HepG2 (cell line): Measurements from ENCODE around the gene TEAD1. TPM values are rescaled to one million over a fixed set of nuclear protein-coding genes. Genes with fewer than 3 reads are reported as not detected.

ENCODE experiments used
- ARID5B ChIP-seq: IDR thresholded peaks from 2 replicates; pipeline ENCODE4 v1.4.0; 2020; ENCODE audit warnings: mild to moderate bottlenecking, missing genetic modification reagents
- GABPA ChIP-seq, 2 experiments: IDR thresholded peaks; 2 replicates each; pipeline ENCODE4 v1.6.1; 2011 to 2016; ENCODE audit warnings: low read depth in 2 of 2, low read length in 1 of 2, missing biosample characterization in 1 of 2, missing genetic modification characterization in 1 of 2
- MTERF4 ChIP-seq: sonication (generic); formaldehyde crosslinking; IDR thresholded peaks from 2 replicates; pipeline ENCODE4 v1.8.0; 2023; ENCODE audit warnings: mild to moderate bottlenecking, missing genetic modification reagents
- PRDM4 ChIP-seq: sonication (generic); formaldehyde crosslinking; IDR thresholded peaks from 2 replicates; pipeline ENCODE4 v1.9.0; 2021; ENCODE audit warnings: missing genetic modification reagents, borderline replicate concordance
- RBFOX2 ChIP-seq: fragments of 200-400 bp; formaldehyde crosslinking; IDR thresholded peaks from 2 replicates; pipeline ENCODE4 v1.6.1; 2017; ENCODE audit warnings: low read depth, mild to moderate bottlenecking, low read length
- RBM22 ChIP-seq: fragments of 200-400 bp; formaldehyde crosslinking; optimal IDR thresholded peaks from 2 replicates; pipeline ENCODE3; 2017; ENCODE audit warnings: mild to moderate bottlenecking, low read length, moderate library complexity
- SIX1 ChIP-seq: sonication (generic); formaldehyde crosslinking; IDR thresholded peaks from 2 replicates; pipeline ENCODE4 v1.4.0; 2020; ENCODE audit warnings: missing genetic modification reagents, borderline replicate concordance
- ZBTB3 ChIP-seq: sonication (generic); formaldehyde crosslinking; IDR thresholded peaks from 2 replicates; pipeline ENCODE4 v1.4.0; 2020; ENCODE audit warnings: low read depth, mild to moderate bottlenecking, moderate library complexity, missing genetic modification reagents, borderline replicate concordance
- ZNF10 ChIP-seq: sonication (generic); formaldehyde crosslinking; IDR thresholded peaks from 2 replicates; pipeline ENCODE4 v1.4.0; 2020; ENCODE audit warnings: mild to moderate bottlenecking, low read depth, missing genetic modification reagents, borderline replicate concordance
- ZNF224 ChIP-seq: sonication (generic); formaldehyde crosslinking; IDR thresholded peaks from 2 replicates; pipeline ENCODE4 v1.5.0; 2020; ENCODE audit warnings: mild to moderate bottlenecking, missing genetic modification reagents
- ZNF276 ChIP-seq: sonication (generic); formaldehyde crosslinking; IDR thresholded peaks from 2 replicates; pipeline ENCODE4 v1.4.0; 2020; ENCODE audit warnings: mild to moderate bottlenecking, low read depth, missing genetic modification reagents
- ZNF331 ChIP-seq: sonication (generic); formaldehyde crosslinking; IDR thresholded peaks from 2 replicates; pipeline ENCODE4 v1.4.0; 2020; ENCODE audit warnings: missing genetic modification reagents
- ZNF546 ChIP-seq: sonication (generic); formaldehyde crosslinking; conservative IDR thresholded peaks from 2 replicates; pipeline ENCODE4 v1.8.1; 2023; ENCODE audit warnings: mild to moderate bottlenecking, missing genetic modification reagents
- ZNF761 ChIP-seq: sonication (generic); formaldehyde crosslinking; conservative IDR thresholded peaks from 2 replicates; pipeline ENCODE4 v1.4.0; 2020; ENCODE audit warnings: mild to moderate bottlenecking, missing genetic modification reagents
- ZNF770 ChIP-seq: sonication (generic); formaldehyde crosslinking; IDR thresholded peaks from 2 replicates; pipeline ENCODE4 v1.5.0; 2020; ENCODE audit warnings: mild to moderate bottlenecking, missing genetic modification reagents
- ZSCAN12 ChIP-seq: sonication (generic); formaldehyde crosslinking; IDR thresholded peaks from 2 replicates; pipeline ENCODE4 v1.9.0; 2021; ENCODE audit warnings: mild to moderate bottlenecking, missing genetic modification reagents
- polyA plus RNA-seq, 8 experiments: library from polyadenylated mRNA; depleted of rRNA in 3 of 8; stranded (reverse) in 7 of 8; unstranded in 1 of 8; fragments of >200 nt; fragmentation: Illumina TruSeq in 4 of 8; extraction: Trizol in 4 of 8; gene quantifications; 2 replicates each; pipeline versions ENCODE4 v1.2.1 to v1.2.3, GENCODE V29; 2011 to 2016; ENCODE audit warnings: low read depth in 4 of 8, missing spikeins in 1 of 8, mixed read lengths in 1 of 8; ENCODE audit not compliant: insufficient read depth in 1 of 8
- total RNA-seq, 5 experiments: library from RNA; depleted of rRNA; stranded (reverse); fragments of >200 nt; fragmentation: Illumina TruSeq; extraction: Trizol; gene quantifications; 2 replicates each; pipeline ENCODE4 v1.2.3, GENCODE V29; 2016; ENCODE audit warnings: low read depth in 1 of 5

Gene TEAD1
- total and polyA plus RNA-seq, 2 of the 13 experiments (the other 11 are each of a cell fraction or from before 2014, with no cell fraction given) = 20.1 to 30.5 TPM

- TF ChIP-seq PRDM4 (no peak), SIX1 (CRISPR knock-in tag) (peak; percentile 75; the same call in 1 of the 2 replicates), ZNF761 (CRISPR knock-in tag) (0 out of 2 replicates have a peak, but pooled peaks have one; percentile 35), GABPA (IDR thresholded peaks at IDR 0.05; ENCODE audit: low read depth, low read length) (no peak), GABPA (CRISPR knock-in tag; IDR thresholded peaks at IDR 0.05; ENCODE audit: low read depth) (no peak), RBFOX2 (no peak), ZNF224 (CRISPR knock-in tag) (no peak), ZNF276 (no peak), ZNF546 (no peak), ZBTB3 (CRISPR knock-in tag) (no peak), ZNF10 (CRISPR knock-in tag) (no peak), ARID5B (CRISPR knock-in tag) (peak; percentile 97), MTERF4 (0 out of 2 replicates have a peak, but pooled peaks have one; percentile 45), RBM22 (peak; percentile 91), ZSCAN12 (CRISPR knock-in tag) (no peak), ZNF770 (CRISPR knock-in tag) (peak; percentile 56), ZNF331 (CRISPR knock-in tag) (peak; percentile 91)
These were observed 128.3 kb downstream of the TEAD1 start (continued) for GRCh38 chr11:12802418-12803085.
